Activated T-cell treated with anti-CD3 and anti-CD28 coated beads for 4 hours (primary cell): ENCODE data around the gene HJURP.
"Not testable (repeated sequence)": the region's sequence is repeated elsewhere in the genome, so short reads cannot be mapped to it uniquely, and the experiment has no call there.

ENCODE experiments used
- DNase-seq: peaks from one replicate; pipeline ENCODE4 v3.0.0-alpha.2; 2020

HJURP gene

GRCh38 chr2:233854241-233854981, at the start of gene HJURP:
Gene HJURP, minus strand, starts transcription at chr2:233854535. Its CDS starts 35 bp downstream, at chr2:233854500.
- peak; percentile 78 for DNase-seq

GRCh38 chr2:233901884-233902283, 47.5 kb upstream of the HJURP start:
- DNase-seq, result no peak

- DNase-seq, result no peak
These were observed 47.0 kb upstream of the HJURP start for GRCh38 chr2:233901367-233901766.

- DNase-seq, result not testable (repeated sequence)
These were observed 41.9 kb upstream of the HJURP start for GRCh38 chr2:233896253-233896652.

- DNase-seq, result no peak
These were observed 38.5 kb upstream of the HJURP start for GRCh38 chr2:233892793-233893192.

GRCh38 chr2:233882353-233882752, 28.0 kb upstream of the HJURP start:
- no peak for DNase-seq

GRCh38 chr2:233872125-233872524, 17.8 kb upstream of the HJURP start:
- DNase-seq, result not testable (repeated sequence)

GRCh38 chr2:233871432-233871831, 17.1 kb upstream of the HJURP start:
- no peak for DNase-seq

- DNase-seq, result peak; percentile 40
These were observed 13.7 kb upstream of the HJURP start, which contains the start of gene MSL3B for GRCh38 chr2:233867993-233868532. Gene MSL3B, minus strand, starts transcription at chr2:233868386.

GRCh38 chr2:233866479-233866878, 12.1 kb upstream of the HJURP start:
- no peak for DNase-seq

- no peak for DNase-seq
These were observed 11.5 kb upstream of the HJURP start for GRCh38 chr2:233865838-233866237.

- DNase-seq, result no peak
These were observed 8.0 kb upstream of the HJURP start for GRCh38 chr2:233862261-233862768.

GRCh38 chr2:233858331-233858730, 4.0 kb upstream of the HJURP start:
- no peak for DNase-seq

GRCh38 chr2:233857511-233858141, 3.3 kb upstream of the HJURP start:
- peak; percentile 17 for DNase-seq

- DNase-seq, result no peak
These were observed 1.8 kb upstream of the HJURP start for GRCh38 chr2:233856184-233856583.

GRCh38 chr2:233855345-233855744, 1.0 kb upstream of the HJURP start:
- no peak for DNase-seq

GRCh38 chr2:233853883-233854240, 473 bp downstream of the HJURP start:
- DNase-seq, result no peak

- DNase-seq, result no peak
These were observed 982 bp downstream of the HJURP start for GRCh38 chr2:233853353-233853752.

GRCh38 chr2:233852056-233852455, 2.3 kb downstream of the HJURP start:
- DNase-seq, result no peak

GRCh38 chr2:233851169-233851568, 3.2 kb downstream of the HJURP start:
- no peak for DNase-seq

- no peak for DNase-seq
These were observed 3.6 kb downstream of the HJURP start for GRCh38 chr2:233850745-233851144.

GRCh38 chr2:233849607-233850271, 4.6 kb downstream of the HJURP start:
- DNase-seq, result no peak

GRCh38 chr2:233848276-233848675, 6.1 kb downstream of the HJURP start:
- DNase-seq, result no peak
